Glutamatergic neuron (in vitro differentiated cells): Measurements from ENCODE around the gene EFHC2. TPM values are rescaled to one million over a fixed set of nuclear protein-coding genes. Genes with fewer than 3 reads are reported as not detected.

Source experiments
- DNase-seq: peaks from one replicate; pipeline ENCODE4 v3.0.0; 2022
- H3K27ac Mint-ChIP-seq: one replicate; pipeline ENCODE4 v1.8.0; 2020; ENCODE audit warnings: mild to moderate bottlenecking, mixed read lengths, inconsistent platforms; ENCODE audit not compliant: unreplicated experiment
- H3K27me3 Mint-ChIP-seq: one replicate; pipeline ENCODE4 v1.8.0; 2020; ENCODE audit warnings: mild to moderate bottlenecking, moderate library complexity, mixed read lengths, inconsistent platforms; ENCODE audit not compliant: unreplicated experiment
- H3K36me3 Mint-ChIP-seq: one replicate; pipeline ENCODE4 v1.8.0; 2020; ENCODE audit warnings: mild to moderate bottlenecking, mixed read lengths, inconsistent platforms; ENCODE audit not compliant: unreplicated experiment
- H3K4me1 Mint-ChIP-seq: one replicate; pipeline ENCODE4 v1.8.0; 2020; ENCODE audit warnings: mild to moderate bottlenecking, low read depth, mixed read lengths, inconsistent platforms; ENCODE audit not compliant: unreplicated experiment
- H3K4me3 Mint-ChIP-seq: one replicate; pipeline ENCODE4 v1.8.0; 2020; ENCODE audit warnings: mild to moderate bottlenecking, mixed read lengths, inconsistent platforms; ENCODE audit not compliant: unreplicated experiment
- H3K9me3 Mint-ChIP-seq: one replicate; pipeline ENCODE4 v1.8.0; 2020; ENCODE audit warnings: mild to moderate bottlenecking, moderate library complexity, mixed read lengths, inconsistent platforms; ENCODE audit not compliant: unreplicated experiment
- total RNA-seq: library from RNA; stranded (reverse); fragmentation: NEBNext Ultra II Directional; extraction: Animal tissue kit (Norgen Biotek cat#: 25700); gene quantifications from one replicate; pipeline ENCODE4 v1.2.1, GENCODE V29; 2021; ENCODE audit not compliant: unreplicated experiment
- TF ChIP-seq, protein P1 (sequence below): fragments of 200-600 bp; sonication (generic); IDR thresholded peaks from one replicate; pipeline ENCODE4 v1.5.0; 2021; ENCODE audit not compliant: partially characterized antibody, unreplicated experiment

Gene EFHC2
- total RNA-seq, 1 donor from 2014 or later: not detected

DNA sequence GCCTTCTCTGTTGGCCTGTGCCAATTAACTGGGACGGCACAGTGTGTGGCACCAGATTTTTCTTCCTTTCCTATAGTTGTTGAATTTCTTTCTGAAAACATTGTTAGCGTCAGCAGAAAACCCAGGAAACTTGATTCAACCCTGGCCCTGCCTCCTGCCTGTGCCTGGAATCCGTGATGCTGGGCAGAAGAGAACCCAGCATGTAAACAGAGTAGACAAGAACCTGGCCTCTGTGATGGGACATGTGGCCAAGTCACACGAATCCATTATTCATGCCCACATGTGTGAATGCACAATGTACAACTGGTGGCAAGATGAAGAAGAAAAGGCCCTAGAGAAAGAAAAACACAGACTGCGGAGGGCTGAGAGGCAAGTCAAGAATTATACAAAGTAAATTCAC, 111.4 kb downstream of the EFHC2 start:
- H3K27me3 Mint-ChIP-seq: no peaks in the 10 kb centered on the region
- H3K9me3 Mint-ChIP-seq: no peaks in the 10 kb centered on the region
- DNase-seq: no peak
- H3K27ac Mint-ChIP-seq: no peak overlapping the region
- H3K36me3 Mint-ChIP-seq: no peaks in the 10 kb centered on the region
- TF ChIP-seq, protein P1, sequence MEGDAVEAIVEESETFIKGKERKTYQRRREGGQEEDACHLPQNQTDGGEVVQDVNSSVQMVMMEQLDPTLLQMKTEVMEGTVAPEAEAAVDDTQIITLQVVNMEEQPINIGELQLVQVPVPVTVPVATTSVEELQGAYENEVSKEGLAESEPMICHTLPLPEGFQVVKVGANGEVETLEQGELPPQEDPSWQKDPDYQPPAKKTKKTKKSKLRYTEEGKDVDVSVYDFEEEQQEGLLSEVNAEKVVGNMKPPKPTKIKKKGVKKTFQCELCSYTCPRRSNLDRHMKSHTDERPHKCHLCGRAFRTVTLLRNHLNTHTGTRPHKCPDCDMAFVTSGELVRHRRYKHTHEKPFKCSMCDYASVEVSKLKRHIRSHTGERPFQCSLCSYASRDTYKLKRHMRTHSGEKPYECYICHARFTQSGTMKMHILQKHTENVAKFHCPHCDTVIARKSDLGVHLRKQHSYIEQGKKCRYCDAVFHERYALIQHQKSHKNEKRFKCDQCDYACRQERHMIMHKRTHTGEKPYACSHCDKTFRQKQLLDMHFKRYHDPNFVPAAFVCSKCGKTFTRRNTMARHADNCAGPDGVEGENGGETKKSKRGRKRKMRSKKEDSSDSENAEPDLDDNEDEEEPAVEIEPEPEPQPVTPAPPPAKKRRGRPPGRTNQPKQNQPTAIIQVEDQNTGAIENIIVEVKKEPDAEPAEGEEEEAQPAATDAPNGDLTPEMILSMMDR: no peak
- H3K4me1 Mint-ChIP-seq: no peaks in the 10 kb centered on the region
- H3K4me3 Mint-ChIP-seq: no peak overlapping the region

DNA sequence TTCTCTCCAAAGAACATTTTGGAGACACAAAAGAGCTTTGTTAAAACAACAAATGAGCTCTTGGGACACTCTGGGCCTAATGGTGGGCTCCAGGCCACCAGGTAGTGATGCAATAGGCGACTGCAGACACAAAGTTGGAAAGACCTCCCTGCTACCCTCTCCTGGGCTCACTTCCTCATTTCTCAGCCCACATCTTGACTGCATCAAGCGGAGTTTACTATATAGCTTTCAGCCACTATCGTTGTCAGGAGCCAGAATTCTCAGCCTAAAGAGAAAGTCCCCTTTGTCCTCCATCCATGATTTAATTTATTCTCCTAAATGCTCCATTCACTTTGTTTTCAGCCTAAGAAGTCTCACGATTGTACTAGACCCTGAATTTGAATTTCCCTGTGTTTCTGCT, 114.9 kb downstream of the EFHC2 start:
- H3K4me1 Mint-ChIP-seq: no peaks in the 10 kb centered on the region
- H3K27ac Mint-ChIP-seq: no peak overlapping the region
- no peaks in the 10 kb centered on the region for H3K36me3 Mint-ChIP-seq
- no peaks in the 10 kb centered on the region for H3K27me3 Mint-ChIP-seq
- TF ChIP-seq, protein P1: no peak
- no peak for DNase-seq
- no peak overlapping the region for H3K4me3 Mint-ChIP-seq
- no peaks in the 10 kb centered on the region for H3K9me3 Mint-ChIP-seq

DNA sequence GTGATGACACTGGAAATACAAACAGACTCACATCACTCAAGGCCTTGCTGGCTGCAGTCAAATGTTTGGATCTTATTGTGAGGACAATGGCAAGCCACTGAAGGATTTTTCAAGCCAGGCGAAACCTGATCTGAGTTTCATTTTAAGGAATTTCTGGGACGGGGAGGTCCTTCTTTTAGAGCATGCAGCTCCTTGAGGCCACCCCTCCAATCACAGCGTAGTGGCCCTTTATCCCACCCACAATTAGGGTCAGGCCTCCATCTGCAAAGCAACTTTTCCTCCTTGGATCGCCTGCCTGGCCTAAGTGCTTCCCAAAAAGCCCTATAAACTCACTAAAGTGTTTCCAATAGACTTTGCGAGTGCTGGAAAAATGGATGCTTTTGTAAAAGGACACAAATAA, 115.5 kb downstream of the EFHC2 start:
- Mint-ChIP-seq H3K4me3 (no peak overlapping the region), H3K27me3 (no peaks in the 10 kb centered on the region), H3K4me1 (no peaks in the 10 kb centered on the region), H3K27ac (no peak overlapping the region), H3K36me3 (no peaks in the 10 kb centered on the region), H3K9me3 (no peaks in the 10 kb centered on the region)
- DNase-seq: no peak
- TF ChIP-seq, protein P1: no peak

DNA sequence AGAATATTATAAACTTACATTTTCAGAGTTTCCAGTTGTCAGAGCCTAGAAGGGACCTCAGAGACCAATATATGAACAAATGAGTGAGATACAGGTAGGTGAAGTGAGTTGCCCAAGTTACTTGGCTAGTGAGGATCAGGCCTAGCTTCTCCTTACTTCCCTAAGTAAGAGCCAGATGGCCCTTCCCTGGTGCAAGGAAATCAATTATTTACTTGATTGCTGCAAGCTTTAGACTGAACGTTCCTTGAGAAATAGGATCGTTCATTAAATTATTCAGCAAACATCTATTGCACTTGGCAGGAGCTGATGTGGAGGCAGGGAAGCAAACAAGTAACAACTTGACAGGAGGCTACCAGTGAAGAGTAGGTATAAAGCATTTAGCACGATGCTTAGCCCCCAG, 117.8 kb downstream of the EFHC2 start:
- TF ChIP-seq, protein P1: no peak
- Mint-ChIP-seq H3K27ac (no peak overlapping the region), H3K27me3 (no peaks in the 10 kb centered on the region), H3K4me1 (no peaks in the 10 kb centered on the region), H3K36me3 (no peaks in the 10 kb centered on the region), H3K9me3 (no peaks in the 10 kb centered on the region), H3K4me3 (no peak overlapping the region)
- DNase-seq: no peak

DNA sequence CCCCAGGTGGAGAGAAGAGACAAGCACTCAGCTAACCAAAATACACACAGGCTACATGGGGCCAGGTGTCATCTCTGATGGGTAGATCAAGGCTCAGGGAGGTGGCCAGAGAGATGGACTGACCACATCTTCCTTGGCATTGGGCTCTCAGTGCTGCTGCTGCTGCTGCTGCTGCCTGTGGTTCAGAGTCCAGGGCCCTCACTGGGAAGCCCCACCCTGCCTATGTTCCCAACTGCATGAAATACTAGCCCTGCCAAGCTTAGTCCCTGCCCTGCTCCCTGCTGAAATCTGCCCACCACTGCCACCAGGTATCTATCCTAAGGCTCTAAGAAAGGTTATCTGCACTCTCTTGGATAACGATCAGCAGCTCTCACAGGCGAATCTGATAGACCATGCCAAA, 118.7 kb downstream of the EFHC2 start:
- Mint-ChIP-seq H3K9me3 (no peaks in the 10 kb centered on the region), H3K4me3 (no peak overlapping the region), H3K4me1 (no peaks in the 10 kb centered on the region), H3K27me3 (no peaks in the 10 kb centered on the region), H3K27ac (no peak overlapping the region), H3K36me3 (no peaks in the 10 kb centered on the region)
- TF ChIP-seq, protein P1: no peak
- no peak for DNase-seq
